ACC112 (cell line): ENCODE results near the gene LRP11.
"Not testable (repeated sequence)": the region's sequence is repeated elsewhere in the genome, so short reads cannot be mapped to it uniquely, and the experiment has no call there.

Experiments used
- H2AFZ ChIP-seq: fragments of 200-600 bp; sonication (generic); one replicate; pipeline ENCODE4 v1.6.0; 2017; ENCODE audit warnings: antibody characterized with exemption, low read length; ENCODE audit not compliant: unreplicated experiment
- H3K27ac ChIP-seq: fragments of 200-600 bp; sonication (generic); 2 replicates; pipeline ENCODE4 v1.5.1; 2014; ENCODE audit warnings: low read depth, mild to moderate bottlenecking, antibody characterized with exemption, low read length, moderate library complexity
- H3K27me3 ChIP-seq: fragments of 200-600 bp; sonication (generic); 2 replicates; pipeline ENCODE4 v1.6.1; 2014; ENCODE audit warnings: mild to moderate bottlenecking, antibody characterized with exemption, low read length, moderate library complexity, mixed read lengths; ENCODE audit not compliant: insufficient read depth
- H3K36me3 ChIP-seq: fragments of 200-600 bp; sonication (generic); 2 replicates; pipeline ENCODE4 v1.6.1; 2016; ENCODE audit warnings: mild to moderate bottlenecking, antibody characterized with exemption, low read length, moderate library complexity, mixed read lengths; ENCODE audit not compliant: insufficient read depth
- H3K4me1 ChIP-seq: fragments of 200-600 bp; sonication (generic); one replicate; pipeline ENCODE4 v1.6.1; 2016; ENCODE audit warnings: low read length, mixed read lengths; ENCODE audit not compliant: insufficient read depth, unreplicated experiment, control insufficient read depth
- H3K4me3 ChIP-seq: fragments of 200-600 bp; sonication (generic); 2 replicates; pipeline ENCODE4 v1.5.1; 2014; ENCODE audit warnings: mild to moderate bottlenecking, low read depth, low read length
- H3K79me2 ChIP-seq: fragments of 200-600 bp; sonication (generic); one replicate; pipeline ENCODE4 v1.6.0; 2016; ENCODE audit warnings: low read length; ENCODE audit not compliant: control insufficient read depth, unreplicated experiment, insufficient read depth

The LRP11 gene

DNA sequence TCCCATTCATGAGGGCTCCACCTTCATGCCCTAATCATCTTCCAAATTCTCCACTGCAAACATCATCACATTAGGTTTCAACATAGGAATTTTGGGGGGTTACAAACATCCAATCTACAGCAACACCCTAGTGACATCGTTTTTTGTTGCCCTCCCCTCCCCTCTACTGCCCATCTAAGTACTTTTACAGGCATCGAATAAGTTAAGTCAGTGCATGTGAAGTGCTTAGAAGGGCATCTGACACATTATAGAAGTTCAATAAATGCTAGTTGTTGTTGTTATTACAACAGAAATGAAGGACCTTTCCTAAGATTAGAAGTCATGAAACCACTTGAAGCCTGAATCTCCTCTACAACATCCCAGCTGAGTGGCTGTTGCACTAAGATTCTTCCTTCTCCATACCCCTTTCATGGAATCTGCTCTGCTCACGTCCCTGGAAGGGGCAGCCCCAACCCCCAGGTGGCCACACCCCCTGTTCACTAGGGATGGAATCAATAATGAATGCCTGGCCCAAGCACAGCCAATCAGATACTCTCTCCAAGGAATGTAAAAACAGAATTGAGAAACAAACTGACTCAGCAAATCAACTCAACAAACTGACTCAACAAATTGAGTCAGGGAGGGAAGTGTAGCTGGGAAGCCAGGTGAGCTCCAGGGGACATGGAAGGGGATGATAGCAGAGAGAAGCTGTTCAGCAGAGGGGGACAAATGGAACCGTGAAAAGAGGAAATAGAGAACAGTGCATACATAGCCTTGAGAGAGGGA is 3.9 kb upstream of the LRP11 start:
- Histone ChIP-seq H3K27ac (no peak overlapping the region), H3K79me2 (no peaks in the 10 kb centered on the region), H2AFZ (no peak overlapping the region), H3K27me3 (no peaks in the 10 kb centered on the region), H3K4me3 (no peak overlapping the region), H3K4me1 (peaks cover 13% of the 10 kb centered on the region), H3K36me3 (no peaks in the 10 kb centered on the region)

- peak overlapping the region; percentile 68 for H2AFZ ChIP-seq
- peaks cover 33% of the 10 kb centered on the region for H3K4me1 ChIP-seq
- peaks cover 30% of the 10 kb centered on the region for H3K79me2 ChIP-seq
- H3K36me3 ChIP-seq = no peaks in the 10 kb centered on the region
- peak overlapping the region; percentile 81 for H3K27ac ChIP-seq
- peak overlapping the region; percentile 95 for H3K4me3 ChIP-seq
- H3K27me3 ChIP-seq = no peaks in the 10 kb centered on the region
Observed at GRCh38 chr6:149864578-149865535, 698 bp upstream of the LRP11 start.

GRCh38 chr6:149862922-149863697 is 1.0 kb downstream of the LRP11 start:
- Histone ChIP-seq H3K4me3 (peak overlapping the region; percentile 95), H3K4me1 (peaks cover 37% of the 10 kb centered on the region), H3K27me3 (no peaks in the 10 kb centered on the region), H2AFZ (peak overlapping the region; percentile 91), H3K36me3 (no peaks in the 10 kb centered on the region), H3K79me2 (peaks cover 43% of the 10 kb centered on the region), H3K27ac (peak overlapping the region; percentile 81)

GRCh38 chr6:149862424-149862738 is 1.8 kb downstream of the LRP11 start:
- Histone ChIP-seq H3K4me3 (peak overlapping the region; percentile 95), H3K27ac (peak overlapping the region; percentile 81; the same call in 1 of the 2 replicates), H3K4me1 (peaks cover 36% of the 10 kb centered on the region), H3K79me2 (peaks cover 48% of the 10 kb centered on the region)
- not testable (repeated sequence) for H3K27me3 ChIP-seq, H2AFZ ChIP-seq, H3K36me3 ChIP-seq

DNA sequence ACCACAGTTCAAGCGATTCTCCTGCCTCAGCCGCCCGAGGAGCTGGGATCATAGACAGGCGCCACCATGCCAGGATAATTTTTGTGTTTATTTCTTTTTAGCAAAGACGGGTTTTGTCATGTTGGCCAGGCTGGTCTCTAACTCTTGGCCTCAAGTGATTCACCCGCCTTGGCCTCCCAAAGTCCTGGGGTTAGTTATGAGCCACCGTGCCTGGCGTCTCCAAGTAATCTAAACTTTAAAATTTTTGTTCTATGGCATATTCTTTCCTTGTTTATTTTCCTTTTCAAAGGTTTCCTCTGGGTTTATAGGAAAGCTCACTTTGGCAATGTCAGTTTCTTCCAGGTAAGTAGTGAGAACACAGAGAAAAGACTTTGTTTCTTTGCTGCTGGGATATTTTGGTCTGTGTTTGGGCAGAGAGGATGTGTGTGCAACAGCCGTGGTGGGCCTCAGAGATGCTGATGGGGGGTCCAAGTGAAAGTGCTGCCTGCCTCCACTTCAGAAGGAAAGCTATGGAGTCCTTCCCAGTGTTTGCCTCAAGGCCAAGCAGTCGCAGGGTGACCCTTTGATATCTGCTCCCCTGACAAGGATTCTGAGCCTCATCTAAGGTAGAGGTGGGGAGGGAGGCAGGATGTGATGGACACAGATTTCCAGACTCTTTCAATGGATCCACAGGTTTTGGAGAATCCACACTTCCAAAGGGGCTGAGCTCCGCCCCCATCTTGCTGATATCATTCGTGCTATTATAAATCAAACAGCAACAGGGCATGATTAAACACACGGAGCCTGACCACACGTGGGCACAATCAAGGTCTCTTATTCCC is 2.3 kb downstream of the LRP11 start:
- H3K79me2 ChIP-seq = peaks cover 52% of the 10 kb centered on the region

DNA sequence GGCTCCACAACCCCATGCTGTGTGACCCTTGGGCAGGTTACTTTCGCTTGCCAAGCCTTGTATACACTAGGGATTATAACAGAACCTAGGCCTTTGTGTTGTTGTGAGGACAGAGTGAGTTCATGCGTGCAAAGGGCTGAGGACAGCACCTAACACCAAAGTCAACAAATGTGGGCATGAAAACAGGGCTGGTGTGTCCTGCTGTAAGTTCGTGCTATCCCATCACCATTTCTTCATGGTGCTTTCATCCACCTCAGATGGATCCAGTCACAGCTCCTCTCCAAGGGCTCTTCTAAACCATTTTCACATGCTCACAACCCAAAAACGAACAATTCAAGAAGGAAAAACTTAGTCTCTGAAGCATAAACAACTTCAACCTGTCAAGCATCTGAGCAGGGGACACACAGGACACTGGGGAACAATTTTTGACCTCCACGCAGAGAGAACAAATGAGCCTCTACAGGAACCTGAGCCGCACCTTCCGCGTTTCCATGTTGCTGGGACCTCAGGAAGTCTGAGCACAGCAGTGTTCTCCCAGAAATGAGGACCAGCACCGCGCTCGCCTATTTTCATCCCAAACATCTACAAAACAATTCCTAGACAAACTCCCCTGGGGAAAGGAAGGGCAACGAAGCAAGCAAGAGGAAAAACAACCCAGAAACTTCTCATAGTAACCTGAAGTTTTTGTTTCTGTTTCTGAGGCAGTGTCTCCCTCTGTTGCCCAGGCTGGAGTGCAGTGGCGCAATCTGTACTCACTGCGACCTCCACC is 3.1 kb downstream of the LRP11 start:
- Histone ChIP-seq H2AFZ (no peak overlapping the region), H3K4me3 (0 out of 2 replicates have a peak overlapping the region, but pooled peaks have one; percentile 2), H3K27ac (0 out of 2 replicates have a peak overlapping the region, but pooled peaks have one; percentile 4), H3K27me3 (no peaks in the 10 kb centered on the region), H3K36me3 (no peaks in the 10 kb centered on the region), H3K4me1 (peaks cover 44% of the 10 kb centered on the region), H3K79me2 (peaks cover 60% of the 10 kb centered on the region)

More for the DNA sequence above, 2.3 kb downstream of the LRP11 start:
- no peaks in the 10 kb centered on the region for H3K36me3 ChIP-seq
- no peaks in the 10 kb centered on the region for H3K27me3 ChIP-seq
- peak overlapping the region; percentile 20; the same call in 1 of the 2 replicates for H3K27ac ChIP-seq
- peaks cover 38% of the 10 kb centered on the region for H3K4me1 ChIP-seq
- H3K4me3 ChIP-seq = peak overlapping the region; percentile 95
- no peak overlapping the region for H2AFZ ChIP-seq

GRCh38 chr6:149860513-149860833 is 3.7 kb downstream of the LRP11 start:
- H3K79me2 ChIP-seq = peaks cover 65% of the 10 kb centered on the region
- H3K36me3 ChIP-seq = no peaks in the 10 kb centered on the region
- no peak overlapping the region for H3K27ac ChIP-seq
- H3K4me1 ChIP-seq = peaks cover 48% of the 10 kb centered on the region
- no peak overlapping the region for H2AFZ ChIP-seq
- no peaks in the 10 kb centered on the region for H3K27me3 ChIP-seq
- H3K4me3 ChIP-seq = 0 out of 2 replicates have a peak overlapping the region, but pooled peaks have one; percentile 2

- Histone ChIP-seq H3K4me3 (no peak overlapping the region), H3K27ac (peak overlapping the region; percentile 49; the same call in 1 of the 2 replicates), H2AFZ (no peak overlapping the region), H3K4me1 (peaks cover 44% of the 10 kb centered on the region), H3K27me3 (no peaks in the 10 kb centered on the region), H3K79me2 (peaks cover 65% of the 10 kb centered on the region), H3K36me3 (no peaks in the 10 kb centered on the region)
Observed at GRCh38 chr6:149859938-149860337, 4.2 kb downstream of the LRP11 start.

DNA sequence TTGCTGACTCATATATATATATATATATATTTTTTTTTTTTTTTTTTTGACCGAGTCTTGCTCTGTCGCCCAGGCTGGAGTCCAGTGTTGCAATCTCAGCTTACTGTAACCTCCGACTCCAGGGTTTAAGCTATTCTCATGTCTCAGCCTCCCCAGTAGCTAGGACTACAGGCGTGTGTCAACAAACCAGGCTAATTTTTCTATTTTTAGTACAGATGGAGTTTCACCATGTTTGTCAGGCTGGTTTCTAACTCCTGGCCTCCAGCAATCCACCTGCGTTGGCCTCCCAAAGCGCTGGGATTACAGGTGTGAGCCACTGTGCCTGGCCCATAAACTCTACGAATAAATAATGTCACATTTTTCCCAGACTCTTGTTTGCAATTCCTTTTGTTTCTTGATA is 4.8 kb downstream of the LRP11 start:
- Histone ChIP-seq H3K4me3 (no peak overlapping the region), H3K27me3 (no peaks in the 10 kb centered on the region), H3K79me2 (peaks cover 65% of the 10 kb centered on the region), H3K4me1 (peaks cover 49% of the 10 kb centered on the region), H3K27ac (peak overlapping the region; percentile 49), H3K36me3 (no peaks in the 10 kb centered on the region), H2AFZ (no peak overlapping the region)
